ENCODE measurements around the gene SLC51B. TPM values are rescaled to one million over a fixed set of nuclear protein-coding genes. Genes with fewer than 3 reads are reported as not detected.
"Not testable (repeated sequence)": the region's sequence is repeated elsewhere in the genome, so short reads cannot be mapped to it uniquely, and the experiment has no call there.

Gene SLC51B
- total RNA-seq, 1 donor from 2014 or later, result not detected

- FAIRE-seq (no peak), DNase-seq (ENCODE audit: low spot score in 2 of 2) (no peak)
Measured at GRCh38 chr15:65081758-65082157, 36.6 kb downstream of the SLC51B start.

- DNase-seq (ENCODE audit: low spot score in 2 of 2) (no peak), FAIRE-seq (no peak)
Measured at GRCh38 chr15:65082303-65082953, 37.2 kb downstream of the SLC51B start.

DNA sequence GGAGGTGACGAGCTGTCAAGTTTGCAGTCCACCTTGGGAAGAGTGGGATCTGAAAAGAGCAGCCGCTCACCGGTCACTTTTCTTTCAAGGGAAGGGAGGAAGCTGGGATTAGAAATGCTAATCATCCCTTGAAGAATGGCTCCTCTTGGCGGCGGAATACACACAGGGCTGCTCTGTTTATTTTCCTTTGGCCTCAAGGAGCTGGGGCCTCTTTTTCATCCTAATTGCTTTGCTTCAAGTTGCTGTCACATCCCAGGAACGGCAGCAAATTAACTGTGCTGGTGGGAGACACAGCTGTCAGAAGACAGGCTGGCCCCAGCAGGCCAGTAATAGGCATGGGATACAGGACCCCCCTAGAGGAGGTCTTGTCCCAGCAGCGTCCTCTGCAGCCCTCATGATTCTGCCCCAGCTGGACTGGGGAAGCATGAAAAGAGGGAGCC lies 38.1 kb downstream of the SLC51B start:
- peak in 1 of 2 donors; percentile 54 for DNase-seq (ENCODE audit: low spot score in 2 of 2)
- no peak for FAIRE-seq

- DNase-seq (ENCODE audit: low spot score in 2 of 2) (no peak), FAIRE-seq (no peak)
Measured at GRCh38 chr15:65084500-65085206, 39.5 kb downstream of the SLC51B start.

- DNase-seq (ENCODE audit: low spot score in 2 of 2) (no peak), FAIRE-seq (no peak)
Measured at GRCh38 chr15:65085207-65085753, 40.1 kb downstream of the SLC51B start.

DNA sequence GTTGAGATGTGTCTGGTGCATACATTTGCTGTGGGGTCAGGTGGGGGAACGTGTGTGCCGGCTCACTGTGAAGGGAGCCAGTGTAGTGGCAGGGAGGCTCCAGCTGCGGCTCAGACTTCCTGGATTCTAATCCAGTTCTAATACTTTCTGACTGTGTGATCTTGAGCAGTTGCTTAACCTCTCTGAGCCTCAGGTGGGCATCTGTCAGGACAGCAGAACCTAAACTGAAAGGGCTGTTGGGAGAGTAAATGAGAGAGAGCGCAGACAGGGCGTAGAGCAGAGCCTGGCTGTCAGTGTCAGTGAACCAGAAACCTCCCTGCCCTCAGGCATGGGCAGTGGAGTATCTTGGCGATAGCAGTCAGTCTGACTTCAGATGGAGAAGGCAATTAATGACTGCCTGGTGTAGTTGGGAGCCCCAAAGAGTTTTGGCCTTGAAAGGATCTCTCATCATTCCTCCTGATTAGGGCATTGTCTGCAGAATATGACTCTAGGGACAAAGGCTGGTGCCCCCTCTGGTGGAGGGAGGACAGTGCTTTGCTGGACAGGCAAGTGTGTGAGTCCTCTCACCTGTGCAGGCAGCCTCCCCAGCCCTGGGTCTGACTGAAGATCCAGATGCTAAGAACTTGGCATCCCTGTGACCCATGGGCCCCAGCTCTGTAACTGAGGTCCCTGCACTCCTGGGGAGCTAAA lies 40.9 kb downstream of the SLC51B start:
- no peak for DNase-seq (ENCODE audit: low spot score in 2 of 2)
- FAIRE-seq, result no peak

GRCh38 chr15:65086680-65087111 lies 41.5 kb downstream of the SLC51B start:
- DNase-seq (ENCODE audit: low spot score in 2 of 2), result no peak
- no peak for FAIRE-seq

DNA sequence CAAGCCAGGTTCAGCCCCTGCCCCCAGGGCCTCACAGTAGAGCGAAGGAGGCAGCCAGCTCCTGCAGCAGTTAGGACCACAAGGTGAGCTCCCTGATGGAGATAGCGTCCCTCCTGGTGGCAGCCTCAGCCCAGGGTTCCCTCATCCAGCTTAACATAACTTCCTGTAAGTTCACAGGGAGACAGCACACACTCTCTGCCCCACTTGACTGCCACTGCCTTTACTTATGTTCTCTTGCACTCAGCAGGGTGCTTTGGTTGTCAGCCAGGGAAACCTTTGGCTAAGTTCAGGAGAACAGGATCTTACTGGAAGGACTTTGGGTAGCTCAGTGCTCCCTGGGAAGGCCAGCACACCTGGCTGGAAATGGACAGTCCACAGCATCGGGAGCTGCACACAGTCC lies 42.2 kb downstream of the SLC51B start:
- DNase-seq (ENCODE audit: low spot score in 2 of 2) (no peak), FAIRE-seq (no peak)

DNA sequence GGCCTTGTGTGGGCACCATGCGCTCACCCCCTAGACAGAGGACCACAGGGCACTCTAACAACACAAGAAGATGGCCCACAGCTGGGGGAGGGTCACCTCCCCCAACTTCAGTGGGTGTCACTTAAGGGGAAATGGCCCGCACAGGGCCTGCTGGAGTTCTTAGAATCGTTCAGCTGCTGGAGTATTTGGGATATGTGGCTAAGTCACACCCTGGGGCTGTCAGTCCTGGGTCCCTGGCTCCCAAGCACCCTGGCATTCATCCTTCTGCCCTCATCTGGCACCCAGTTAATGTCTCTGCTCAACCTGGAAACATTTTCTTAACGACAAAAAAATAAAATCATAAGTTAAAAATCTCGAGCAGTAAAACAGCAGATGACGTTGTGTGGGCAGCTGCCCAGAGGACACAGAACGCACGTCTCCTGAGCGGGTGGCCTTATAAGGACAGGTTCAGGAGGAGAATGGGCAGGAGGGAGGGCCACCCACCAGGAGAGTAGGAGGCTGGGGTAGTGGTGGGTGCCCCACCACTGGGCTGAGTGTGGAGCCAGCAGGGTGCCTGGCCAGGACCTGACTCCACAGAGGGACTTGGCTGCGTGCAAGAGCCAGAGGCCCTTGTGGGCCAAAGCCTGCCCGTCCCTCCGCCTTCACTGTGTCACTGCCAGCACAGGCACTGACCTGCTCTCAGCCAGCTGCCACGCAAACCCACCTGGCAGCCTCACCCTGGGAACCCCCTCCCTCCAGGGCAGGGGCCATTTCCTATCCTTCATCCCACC lies 42.9 kb downstream of the SLC51B start:
- DNase-seq (ENCODE audit: low spot score in 2 of 2) (peak in 1 of 2 donors; percentile 59), FAIRE-seq (no peak)

GRCh38 chr15:65088643-65089021 lies 43.4 kb downstream of the SLC51B start:
- DNase-seq (ENCODE audit: low spot score in 2 of 2), result no peak
- no peak for FAIRE-seq

DNA sequence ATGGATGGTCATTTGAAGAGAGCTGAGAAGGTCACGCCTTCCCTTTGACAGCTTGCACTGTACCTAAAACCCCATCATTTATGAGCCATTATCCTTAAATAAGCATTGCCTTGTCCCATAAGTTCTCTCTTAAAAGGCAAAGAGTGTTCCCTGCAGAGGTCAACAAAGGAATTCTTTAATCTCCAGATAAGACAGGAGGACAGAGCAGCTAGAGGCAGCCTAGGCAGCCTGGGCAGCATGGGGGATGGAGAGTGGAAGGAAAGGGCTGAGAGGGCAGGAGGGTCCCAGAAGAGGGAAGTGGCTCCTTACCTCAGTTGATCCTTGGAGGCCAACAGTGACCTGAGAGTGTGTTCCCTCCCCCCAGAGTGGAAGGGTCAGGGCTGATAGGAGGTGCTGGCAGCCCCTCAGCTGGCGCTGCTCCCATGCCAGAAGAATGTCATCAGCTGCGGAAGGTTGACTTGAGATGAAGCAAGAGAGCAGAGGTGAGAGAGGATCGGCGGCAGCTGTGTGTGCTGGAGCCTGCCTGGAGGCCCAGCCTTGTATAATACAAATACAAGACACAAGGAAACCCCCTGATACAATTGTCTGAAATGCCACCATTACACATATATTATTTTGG lies 44.1 kb downstream of the SLC51B start:
- FAIRE-seq (no peak), DNase-seq (ENCODE audit: low spot score in 2 of 2) (no peak)

DNA sequence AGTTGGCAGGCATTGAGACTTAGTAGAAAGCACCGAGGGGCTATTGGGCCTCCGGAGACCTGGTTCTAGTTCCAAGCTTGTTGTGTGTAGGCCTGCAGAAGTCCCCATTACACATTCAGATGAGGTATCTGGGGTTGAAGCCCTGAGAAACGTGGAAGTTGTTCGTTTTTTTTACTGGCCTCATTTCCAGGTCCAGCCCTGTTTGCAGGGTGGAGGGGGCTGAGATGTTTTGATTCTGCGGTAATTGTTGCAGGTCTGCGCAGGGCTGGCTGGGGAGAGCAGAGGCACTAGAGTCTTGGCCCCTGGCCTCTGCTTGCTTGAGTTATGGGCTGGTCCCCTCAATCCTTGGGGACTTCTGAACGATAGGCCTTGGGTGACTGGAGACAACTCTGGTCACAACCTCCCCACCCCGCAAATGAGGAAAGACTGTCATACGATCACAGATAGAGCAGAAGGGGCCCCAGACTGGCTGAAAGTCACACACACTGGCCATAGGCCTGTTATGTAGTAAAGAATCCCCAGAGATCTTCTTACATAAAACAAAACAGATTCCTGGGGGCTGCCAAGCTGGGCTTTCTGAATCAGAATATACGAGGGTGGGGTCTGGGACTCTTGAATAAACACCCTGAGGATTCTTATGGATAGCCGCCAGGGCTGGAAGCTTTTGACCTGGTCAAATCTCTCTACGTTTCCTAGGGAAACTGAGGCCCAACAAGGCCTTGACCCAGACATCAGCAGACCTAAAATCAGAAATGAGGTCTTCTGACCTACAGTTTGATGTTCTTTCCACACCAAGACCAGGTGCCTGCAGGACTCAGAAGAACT lies 47.0 kb downstream of the SLC51B start:
- DNase-seq (ENCODE audit: low spot score in 2 of 2) (no peak), FAIRE-seq (no peak)

DNA sequence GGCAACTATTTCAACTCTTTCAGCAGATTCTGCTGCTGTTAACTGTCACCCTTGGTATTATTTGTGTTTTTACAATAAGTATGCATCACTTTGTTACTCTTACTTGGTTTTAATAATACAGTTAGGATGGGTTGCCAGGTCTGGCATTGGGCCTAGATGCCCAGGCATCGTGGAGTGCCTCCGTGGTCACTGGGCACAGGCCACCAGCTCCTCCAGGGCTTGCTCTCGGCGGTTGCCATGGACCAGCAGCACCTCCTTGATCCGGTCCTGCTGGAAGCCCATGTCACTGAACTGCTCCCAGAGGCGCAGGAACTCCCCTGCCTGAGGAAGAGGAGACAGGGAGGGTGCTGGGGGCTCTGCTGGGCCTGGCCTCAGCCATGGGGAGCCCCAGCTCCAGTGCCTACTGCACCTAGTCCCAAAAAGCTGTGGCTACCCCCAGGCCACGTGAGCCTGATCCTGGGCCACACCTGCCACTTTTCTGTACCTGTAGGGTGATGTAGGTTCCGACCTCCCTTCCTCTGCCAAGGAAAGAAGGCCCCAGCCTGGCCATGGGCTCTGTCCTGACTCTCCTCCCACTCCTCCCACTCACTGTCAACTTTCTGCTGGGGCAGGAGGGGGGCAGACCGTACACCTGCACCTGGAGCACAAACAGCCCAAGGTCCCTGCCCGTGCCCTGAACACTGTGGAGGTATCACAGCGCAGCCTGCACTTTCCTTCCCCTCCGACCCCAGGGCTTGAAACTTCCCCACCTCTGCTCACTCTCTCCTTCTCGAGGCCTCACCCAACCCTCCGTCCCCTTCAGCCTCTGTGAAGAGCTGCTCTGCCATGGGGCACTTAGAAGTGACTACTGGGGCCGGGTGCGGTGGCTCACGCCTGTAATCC lies 48.0 kb downstream of the SLC51B start:
- FAIRE-seq (no peak), DNase-seq (ENCODE audit: low spot score in 2 of 2) (no peak)

- DNase-seq (ENCODE audit: low spot score in 2 of 2); FAIRE-seq: not testable (repeated sequence)
Measured at GRCh38 chr15:65093793-65094170, 48.6 kb downstream of the SLC51B start.

GRCh38 chr15:65094294-65094995 lies 49.3 kb downstream of the SLC51B start:
- DNase-seq (ENCODE audit: low spot score in 2 of 2) (no peak), FAIRE-seq (no peak)

DNA sequence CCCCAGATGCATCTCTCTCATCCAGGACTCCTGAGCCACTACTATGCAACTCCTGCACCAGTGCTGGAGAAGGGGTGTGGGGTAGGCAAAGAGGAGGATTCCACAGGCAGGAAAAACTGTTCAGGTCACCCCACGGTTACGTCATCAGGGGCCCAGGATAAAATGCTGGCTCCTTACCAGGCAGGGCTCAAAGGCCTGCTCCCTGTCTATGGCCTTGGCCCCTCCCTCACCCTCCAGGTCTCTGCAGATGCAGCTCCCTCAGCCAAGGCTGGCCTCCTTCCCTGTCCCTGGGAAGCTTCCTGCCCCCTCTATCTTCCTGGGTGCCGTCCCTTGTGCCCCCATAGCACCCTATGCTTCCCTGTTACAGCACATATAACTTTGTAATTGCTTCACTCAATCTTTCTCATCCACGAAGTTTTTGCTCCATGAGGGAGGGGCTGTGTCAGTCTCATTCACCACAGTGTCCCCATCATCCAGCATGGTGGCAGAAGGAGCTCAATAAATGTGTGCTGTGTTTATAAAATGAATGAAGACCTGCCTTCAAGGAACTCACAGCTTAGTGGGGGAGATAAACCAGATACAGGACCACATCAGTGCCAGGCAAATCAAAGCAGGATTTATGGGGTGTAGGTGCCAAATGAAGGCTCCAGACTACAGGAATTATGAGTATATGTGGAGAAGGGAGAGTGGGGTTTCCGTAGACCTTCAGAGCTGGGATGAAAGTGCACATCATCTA lies 50.0 kb downstream of the SLC51B start:
- FAIRE-seq (no peak), DNase-seq (ENCODE audit: low spot score in 2 of 2) (no peak)

DNA sequence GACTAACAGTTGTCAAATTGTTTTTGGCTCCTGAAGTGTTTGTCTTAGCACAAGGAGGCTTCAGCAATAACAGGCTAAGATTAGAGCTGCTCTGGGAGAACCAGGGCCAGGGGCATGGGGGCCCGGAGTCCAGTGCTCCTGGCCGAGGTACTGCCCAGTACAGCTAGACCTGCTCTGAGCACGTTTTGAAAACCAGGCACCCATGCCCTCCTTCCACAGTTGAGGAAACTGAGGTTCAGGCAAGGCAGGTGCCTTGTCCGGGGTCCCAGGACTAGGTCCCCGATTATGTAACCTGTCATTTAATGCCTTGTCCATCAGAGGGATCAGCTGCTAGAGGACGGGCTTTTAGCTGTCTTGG lies 50.5 kb downstream of the SLC51B start:
- no peak for DNase-seq (ENCODE audit: low spot score in 2 of 2)
- FAIRE-seq, result no peak

Data from frontal cortex (tissue), 4 donors.